ENCODE results near the gene LRRK1. TPM values are rescaled to one million over a fixed set of nuclear protein-coding genes. Genes with fewer than 3 reads are reported as not detected.
A peak's percentile ranks its signal among the peaks of the same experiment; 100 is the strongest.

LRRK1 gene
- total RNA-seq, 1 experiment from 2014 or later = 7.0 TPM

DNA sequence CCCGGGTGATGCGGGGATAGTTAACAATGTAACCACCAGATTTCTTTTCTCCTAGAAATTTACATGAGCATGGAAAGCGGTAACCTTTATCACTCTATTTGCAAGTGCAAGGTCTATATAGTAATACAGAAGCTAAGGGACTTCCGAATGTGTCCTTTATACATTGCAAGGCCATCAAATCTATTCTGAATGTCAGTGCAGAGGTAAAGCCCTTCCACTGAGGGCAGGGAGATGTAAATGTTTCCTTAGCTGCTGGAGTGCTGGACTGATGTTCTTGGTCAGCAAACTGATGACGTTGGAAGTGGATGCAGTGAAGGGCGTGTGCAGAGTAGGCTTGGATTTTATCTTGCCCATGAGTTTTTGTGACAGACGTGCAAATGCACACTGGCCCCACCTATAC is 33.3 kb upstream of the LRRK1 start:
- Histone ChIP-seq H2AFZ (ENCODE audit: low read length) (no peak overlapping the region), H3K4me1 (ENCODE audit: insufficient read depth, low read length) (peaks cover 68% of the 10 kb centered on the region), H3K27ac (ENCODE audit: low read length) (peak overlapping the region; percentile 95), H3K9me2 (replicated peaks; ENCODE audit: low read length) (no peaks in the 10 kb centered on the region), H3K9ac (ENCODE audit: low read length) (no peak overlapping the region), H3K9me3 (ENCODE audit: low read length) (no peaks in the 10 kb centered on the region), H3K27me3 (ENCODE audit: low read length) (no peaks in the 10 kb centered on the region), H3K4me3 (ENCODE audit: low read length) (peak overlapping the region; percentile 78), H4K20me1 (ENCODE audit: low read length) (peaks cover 95% of the 10 kb centered on the region), H3K79me2 (ENCODE audit: low read length) (peaks cover 99% of the 10 kb centered on the region), H3K4me2 (ENCODE audit: low read length) (peak overlapping the region; percentile 92), H3K36me3 (ENCODE audit: low read depth, low read length) (peaks cover 96% of the 10 kb centered on the region), H3F3A (ENCODE audit: low read length, unreplicated experiment) (peaks cover 76% of the 10 kb centered on the region)
- POLR2A ChIA-PET (ENCODE audit: unreplicated experiment) = no interaction called here
- no peak for ATAC-seq
- no peak for DNase-seq
- CTCF ChIA-PET = no interaction called here
- TF ChIP-seq CTCF (conservative IDR thresholded peaks at IDR 0.05; ENCODE audit: low read depth, low read length) (no peak), EZH2phosphoT487 (IDR thresholded peaks at IDR 0.05; ENCODE audit: borderline replicate concordance, low read length) (no peak), EZH2 (IDR thresholded peaks at IDR 0.05; ENCODE audit: low read length, unreplicated experiment) (no peak)
- BruUV-seq (replicated peaks) = no TSS peak
- intact Hi-C loops (cut with micrococcal nuclease) = no loop called here

DNA sequence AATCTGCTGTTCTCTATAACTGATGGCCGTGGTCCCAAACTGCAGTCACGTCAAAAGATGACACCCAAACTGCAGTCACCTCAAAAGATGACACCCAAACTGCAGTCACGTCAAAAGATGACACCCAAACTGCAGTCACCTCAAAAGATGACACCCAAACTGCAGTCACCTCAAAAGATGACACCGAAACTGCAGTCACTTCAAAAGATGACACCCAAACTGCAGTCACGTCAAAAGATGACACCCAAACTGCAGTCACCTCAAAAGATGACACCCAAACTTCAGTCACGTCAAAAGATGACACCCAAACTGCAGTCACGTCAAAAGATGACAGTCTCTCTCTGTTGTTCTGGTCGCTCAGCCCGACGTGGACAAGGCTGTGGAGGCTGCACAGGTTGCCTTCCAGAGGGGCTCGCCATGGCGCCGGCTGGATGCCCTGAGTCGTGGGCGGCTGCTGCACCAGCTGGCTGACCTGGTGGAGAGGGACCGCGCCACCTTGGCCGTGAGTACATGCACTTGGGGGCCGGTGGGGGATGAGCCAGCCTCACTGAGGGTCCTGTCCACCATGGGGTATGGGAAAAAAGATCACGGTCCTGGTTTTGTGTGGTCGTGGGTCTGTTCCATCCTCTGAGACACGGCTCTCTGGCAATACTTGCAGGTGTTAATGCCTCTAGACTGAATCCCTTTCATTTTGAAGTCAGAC is 31.8 kb upstream of the LRRK1 start:
- ATAC-seq (no peak), DNase-seq (peak; percentile 6)
- Histone ChIP-seq H3K36me3 (ENCODE audit: low read depth, low read length) (peaks cover 96% of the 10 kb centered on the region), H2AFZ (ENCODE audit: low read length) (no peak overlapping the region), H3K79me2 (ENCODE audit: low read length) (peaks cover 99% of the 10 kb centered on the region), H3K9ac (ENCODE audit: low read length) (no peak overlapping the region), H3K4me1 (ENCODE audit: insufficient read depth, low read length) (peaks cover 68% of the 10 kb centered on the region), H3K27ac (ENCODE audit: low read length) (no peak overlapping the region), H3K4me3 (ENCODE audit: low read length) (0 out of 2 replicates have a peak overlapping the region, but pooled peaks have one; percentile 11), H3K9me3 (ENCODE audit: low read length) (no peaks in the 10 kb centered on the region), H4K20me1 (ENCODE audit: low read length) (peaks cover 94% of the 10 kb centered on the region), H3F3A (ENCODE audit: low read length, unreplicated experiment) (peaks cover 82% of the 10 kb centered on the region), H3K9me2 (replicated peaks; ENCODE audit: low read length) (no peaks in the 10 kb centered on the region), H3K4me2 (ENCODE audit: low read length) (peak overlapping the region; percentile 34), H3K27me3 (ENCODE audit: low read length) (no peaks in the 10 kb centered on the region)
- no peak for TF ChIP-seq EZH2phosphoT487 (IDR thresholded peaks at IDR 0.05; ENCODE audit: borderline replicate concordance, low read length)
- TF ChIP-seq EZH2 (IDR thresholded peaks at IDR 0.05; ENCODE audit: low read length, unreplicated experiment) = no peak
- no peak for TF ChIP-seq CTCF (conservative IDR thresholded peaks at IDR 0.05; ENCODE audit: low read depth, low read length)
- ChIA-PET POLR2A (ENCODE audit: unreplicated experiment) (no interaction called here), CTCF (no interaction called here)
- intact Hi-C loops (cut with micrococcal nuclease) = no loop called here
- no TSS peak for BruUV-seq (replicated peaks)

DNA sequence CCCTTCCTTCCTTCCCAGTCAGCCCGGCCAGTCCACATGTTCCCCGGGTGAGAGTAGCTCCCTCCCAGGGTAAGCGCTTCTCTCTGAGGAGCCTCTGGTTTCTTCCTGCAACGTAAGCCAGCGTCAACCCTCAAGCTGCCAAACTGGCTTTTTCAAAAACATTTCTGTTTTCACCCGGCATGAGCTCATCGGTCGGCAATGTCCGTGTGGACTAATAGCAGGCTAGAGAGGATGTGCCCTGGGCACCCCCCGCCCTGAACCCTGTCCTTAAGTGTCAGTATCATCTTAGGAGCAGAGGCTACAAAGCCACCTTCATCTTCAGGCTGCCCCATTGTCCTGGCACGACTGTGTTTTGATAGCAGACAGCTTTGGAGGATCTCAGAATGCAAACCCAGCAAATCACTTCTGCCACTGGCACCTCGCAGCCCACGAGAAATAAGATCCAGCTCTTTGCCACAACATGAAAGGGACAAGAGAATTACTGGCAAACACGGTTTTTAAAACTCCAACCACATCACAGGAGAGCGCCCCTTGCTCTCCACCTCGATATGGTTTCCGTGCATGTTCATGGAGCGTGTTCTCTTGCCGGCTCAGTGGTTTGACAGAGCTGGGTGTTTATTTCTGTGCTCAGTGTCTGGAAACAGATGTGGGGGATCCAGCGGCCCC is 29.6 kb upstream of the LRRK1 start:
- Histone ChIP-seq H3K27ac (ENCODE audit: low read length) (peak overlapping the region; percentile 65), H3K9me2 (replicated peaks; ENCODE audit: low read length) (no peaks in the 10 kb centered on the region), H4K20me1 (ENCODE audit: low read length) (peaks cover 94% of the 10 kb centered on the region), H2AFZ (ENCODE audit: low read length) (no peak overlapping the region), H3K4me3 (ENCODE audit: low read length) (peak overlapping the region; percentile 32; the same call in 1 of the 2 replicates), H3F3A (ENCODE audit: low read length, unreplicated experiment) (peaks cover 86% of the 10 kb centered on the region), H3K4me1 (ENCODE audit: insufficient read depth, low read length) (peaks cover 54% of the 10 kb centered on the region), H3K79me2 (ENCODE audit: low read length) (peaks cover 82% of the 10 kb centered on the region), H3K27me3 (ENCODE audit: low read length) (no peaks in the 10 kb centered on the region), H3K9ac (ENCODE audit: low read length) (0 out of 2 replicates have a peak overlapping the region, but pooled peaks have one; percentile 9), H3K4me2 (ENCODE audit: low read length) (peak overlapping the region; percentile 44), H3K36me3 (ENCODE audit: low read depth, low read length) (peaks cover 96% of the 10 kb centered on the region), H3K9me3 (ENCODE audit: low read length) (no peaks in the 10 kb centered on the region)
- ChIA-PET CTCF (no interaction called here), POLR2A (ENCODE audit: unreplicated experiment) (interaction anchor here (0.6 kb wide), 1 partner anchor 28 kb away, joined by 3 read pairs; no protein-coding TSS in a partner anchor)
- TF ChIP-seq EZH2phosphoT487 (IDR thresholded peaks at IDR 0.05; ENCODE audit: borderline replicate concordance, low read length) (no peak), EZH2 (IDR thresholded peaks at IDR 0.05; ENCODE audit: low read length, unreplicated experiment) (no peak), CTCF (conservative IDR thresholded peaks at IDR 0.05; ENCODE audit: low read depth, low read length) (no peak)
- intact Hi-C loops (cut with micrococcal nuclease) = no loop called here
- DNase-seq = peak; percentile 68
- ATAC-seq = peak; percentile 25
- TSS peak; percentile 0 for BruUV-seq (replicated peaks)
